ENCODE measurements around the gene IFI16. TPM values are rescaled to one million over a fixed set of nuclear protein-coding genes. Genes with fewer than 3 reads are reported as not detected.

The IFI16 gene
- polyA plus RNA-seq, 1 experiment = 179 TPM

- no peak for TF ChIP-seq CTCF (IDR thresholded peaks at IDR 0.05; ENCODE audit: low read depth, low read length)
- no peak for DNase-seq (ENCODE audit: low read depth, low spot score)
- ChIA-PET CTCF (no interaction called here), POLR2A (no interaction called here)
- Histone ChIP-seq H3K9me3 (ENCODE audit: control insufficient read depth, insufficient read depth, low read length) (no peaks in the 10 kb centered on the region), H3K27me3 (ENCODE audit: control insufficient read depth, insufficient read depth, low read length) (no peaks in the 10 kb centered on the region), H3K4me3 (ENCODE audit: low read depth, low read length) (no peak overlapping the region), H3K27ac (ENCODE audit: low read depth, low read length) (no peak overlapping the region)
Observed at GRCh38 chr1:158984386-158984785, 25.3 kb upstream of the IFI16 start.

DNA sequence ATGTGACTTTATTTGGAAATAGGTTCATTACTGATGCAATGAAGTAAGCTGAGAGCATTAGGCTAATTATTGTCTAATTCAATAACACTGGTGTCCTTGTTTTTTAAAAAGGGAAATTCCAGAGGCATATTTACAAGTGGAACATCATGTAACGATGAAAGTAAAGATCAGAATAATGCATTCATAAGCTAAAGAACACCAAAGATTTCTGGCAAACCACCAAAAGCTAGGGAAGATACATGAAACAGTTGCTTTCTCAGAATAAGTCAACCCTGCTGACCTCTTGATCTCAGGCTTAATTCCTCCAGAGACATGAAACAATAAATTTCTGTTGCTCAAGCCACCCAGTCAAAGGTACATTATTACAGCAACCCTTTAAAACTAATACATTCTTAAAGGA lies 20.3 kb upstream of the IFI16 start:
- H3K4me3 ChIP-seq (ENCODE audit: low read depth, low read length) = no peak overlapping the region
- TF ChIP-seq CTCF (IDR thresholded peaks at IDR 0.05; ENCODE audit: low read depth, low read length) = no peak
- POLR2A ChIA-PET = no interaction called here
- no peaks in the 10 kb centered on the region for H3K27me3 ChIP-seq (ENCODE audit: control insufficient read depth, insufficient read depth, low read length)
- no peak for DNase-seq (ENCODE audit: low read depth, low spot score)
- CTCF ChIA-PET = interaction anchor here (1.5 kb wide), 1 partner anchor 9 kb away, joined by 11 read pairs; no protein-coding TSS in a partner anchor
- H3K9me3 ChIP-seq (ENCODE audit: control insufficient read depth, insufficient read depth, low read length) = no peaks in the 10 kb centered on the region
- no peak overlapping the region for H3K27ac ChIP-seq (ENCODE audit: low read depth, low read length)

GRCh38 chr1:158992787-158993312 lies 16.9 kb upstream of the IFI16 start:
- Histone ChIP-seq H3K27me3 (ENCODE audit: control insufficient read depth, insufficient read depth, low read length) (no peaks in the 10 kb centered on the region), H3K9me3 (ENCODE audit: control insufficient read depth, insufficient read depth, low read length) (no peaks in the 10 kb centered on the region), H3K4me3 (ENCODE audit: low read depth, low read length) (no peak overlapping the region), H3K27ac (ENCODE audit: low read depth, low read length) (no peak overlapping the region)
- CTCF ChIA-PET = no interaction called here
- no peak for DNase-seq (ENCODE audit: low read depth, low spot score)
- no peak for TF ChIP-seq CTCF (IDR thresholded peaks at IDR 0.05; ENCODE audit: low read depth, low read length)
- POLR2A ChIA-PET = no interaction called here

DNA sequence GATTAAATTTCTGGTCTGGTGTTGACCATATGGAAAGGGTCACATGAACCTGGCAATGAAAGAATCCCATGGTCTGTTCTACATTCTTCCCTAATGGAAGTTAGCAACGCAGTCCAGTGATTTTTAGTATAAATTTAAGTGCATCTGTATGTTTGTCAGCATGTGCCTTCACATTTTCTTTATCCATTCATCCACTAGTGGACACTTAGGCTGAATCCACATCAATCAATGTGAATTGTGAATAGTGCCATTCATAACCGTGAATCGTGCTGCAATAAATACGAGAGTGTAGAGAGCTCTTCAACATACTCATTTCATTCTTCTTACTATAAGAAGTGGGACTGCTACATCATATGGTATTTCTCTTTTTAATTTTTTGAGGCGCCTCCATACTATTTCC lies 12.7 kb upstream of the IFI16 start:
- no peak for TF ChIP-seq CTCF (IDR thresholded peaks at IDR 0.05; ENCODE audit: low read depth, low read length)
- no peak overlapping the region for H3K27ac ChIP-seq (ENCODE audit: low read depth, low read length)
- POLR2A ChIA-PET = no interaction called here
- no peak overlapping the region for H3K4me3 ChIP-seq (ENCODE audit: low read depth, low read length)
- CTCF ChIA-PET = interaction anchor here (1.1 to 2.4 kb wide), 5 partner anchors 64 to 793 kb away, joined by 3 to 79 read pairs (median 12); no protein-coding TSS in a partner anchor
- DNase-seq (ENCODE audit: low read depth, low spot score) = no peak
- H3K27me3 ChIP-seq (ENCODE audit: control insufficient read depth, insufficient read depth, low read length) = no peaks in the 10 kb centered on the region
- no peaks in the 10 kb centered on the region for H3K9me3 ChIP-seq (ENCODE audit: control insufficient read depth, insufficient read depth, low read length)

- H3K4me3 ChIP-seq (ENCODE audit: low read depth, low read length) = peak overlapping the region; percentile 69; the same call in 1 of the 2 replicates
- POLR2A ChIA-PET = no interaction called here
Observed at GRCh38 chr1:158998037-158998780, 11.5 kb upstream of the IFI16 start.

More at GRCh38 chr1:158998037-158998780, 11.5 kb upstream of the IFI16 start:
- CTCF ChIA-PET = interaction anchor here (0.6 to 2.4 kb wide), 31 partner anchors 9 to 1291 kb away, joined by 3 to 79 read pairs (median 3); partner anchors contain the start of gene IFI16
- no peaks in the 10 kb centered on the region for H3K9me3 ChIP-seq (ENCODE audit: control insufficient read depth, insufficient read depth, low read length)
- H3K27ac ChIP-seq (ENCODE audit: low read depth, low read length) = no peak overlapping the region
- H3K27me3 ChIP-seq (ENCODE audit: control insufficient read depth, insufficient read depth, low read length) = no peaks in the 10 kb centered on the region
- TF ChIP-seq CTCF (IDR thresholded peaks at IDR 0.05; ENCODE audit: low read depth, low read length) = no peak
- no peak for DNase-seq (ENCODE audit: low read depth, low spot score)
